SH-SY5Y (cell line): ENCODE data around the gene GPRC5B.

Experiments used
- GATA2 ChIP-seq: IDR thresholded peaks from 2 replicates; pipeline ENCODE4 v1.6.1; 2011; ENCODE audit warnings: mild to moderate bottlenecking, low read depth, low read length
- GATA3 ChIP-seq: IDR thresholded peaks from 2 replicates; pipeline ENCODE4 v1.6.1; 2011; ENCODE audit warnings: low read depth, mild to moderate bottlenecking, low read length, moderate library complexity

DNA sequence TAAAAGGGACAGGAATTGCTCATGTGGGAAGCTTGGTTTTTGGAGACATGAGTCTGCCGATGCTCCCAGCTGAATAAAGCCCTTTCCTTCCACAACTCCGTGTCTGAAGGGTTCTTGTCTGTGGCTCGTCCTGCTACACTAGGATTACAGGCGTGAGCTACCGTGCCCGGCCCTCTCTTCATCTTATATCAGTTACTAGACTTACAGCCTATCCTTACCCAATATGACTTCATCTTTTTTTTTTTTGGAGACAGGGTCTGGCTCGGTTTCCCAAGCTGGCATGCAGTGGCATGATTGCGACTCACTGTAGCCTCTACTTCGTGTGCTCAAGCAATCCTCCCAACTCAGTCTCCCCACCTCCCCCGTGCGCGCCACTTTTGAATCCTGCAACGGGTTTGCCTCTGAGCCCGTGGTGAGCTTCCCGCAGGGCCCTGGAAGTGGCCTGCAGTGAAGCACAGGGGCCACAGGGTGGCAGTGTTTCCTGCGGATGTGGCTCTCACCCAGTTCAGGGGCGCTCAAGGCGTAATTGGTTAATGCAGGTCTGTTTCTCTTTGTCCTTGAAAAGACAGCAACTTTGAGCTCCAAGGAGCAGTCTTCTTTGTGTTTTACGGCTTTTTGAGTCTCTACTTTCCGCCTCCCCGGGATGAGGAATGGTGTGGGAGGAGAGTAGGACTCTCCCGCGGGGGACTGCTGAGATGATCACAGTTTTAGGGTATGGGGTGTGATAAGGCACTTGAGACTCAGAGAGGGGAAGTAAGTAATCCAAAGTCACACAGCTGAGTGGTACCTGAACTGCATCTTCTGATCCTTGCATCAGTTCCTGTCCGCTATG lies 22.7 kb upstream of the GPRC5B start:
- no peak for TF ChIP-seq GATA3
- TF ChIP-seq GATA2, result no peak
